Thyroid gland (tissue), 4 donors: ENCODE results near the gene ABHD18. TPM values are rescaled to one million over a fixed set of nuclear protein-coding genes. Genes with fewer than 3 reads are reported as not detected.
"Not testable (repeated sequence)": the region's sequence is repeated elsewhere in the genome, so short reads cannot be mapped to it uniquely, and the experiment has no call there.

Experiments used
- DNase-seq, 2 donors: peaks; one replicate each; pipeline ENCODE4 v3.0.0-alpha.2; 2019
- H3K27ac ChIP-seq, 3 donors: fragments of 200-600 bp; sonication (generic); 1 replicate in 2 of 3; 2 replicates in 1 of 3; pipeline ENCODE4 v1.5.1; 2016 to 2019; ENCODE audit warnings: mild to moderate bottlenecking in 1 of 3, moderate library complexity in 1 of 3
- H3K27me3 ChIP-seq: fragments of 200-600 bp; sonication (generic); one replicate; pipeline ENCODE4 v1.5.1; 2019
- H3K36me3 ChIP-seq, 2 donors: fragments of 200-600 bp; sonication (generic); one replicate each; pipeline ENCODE4 v1.5.1; 2016 to 2019
- H3K4me1 ChIP-seq, 2 donors: fragments of 200-600 bp; sonication (generic); one replicate each; pipeline ENCODE4 v1.5.1; 2017 to 2019
- H3K4me3 ChIP-seq, 3 donors: fragments of 200-600 bp; sonication (generic); replicated peaks in 1 of 3; 1 replicate in 2 of 3; 2 replicates in 1 of 3; pipeline ENCODE4 v1.5.1; 2016; ENCODE audit warnings: mild to moderate bottlenecking in 1 of 3
- H3K9me3 ChIP-seq: fragments of 200-600 bp; sonication (generic); one replicate; pipeline ENCODE4 v1.5.1; 2017
- CTCF ChIP-seq, 6 experiments: fragments of 200-600 bp in 3 of 6; fragments of 450-650 bp in 3 of 6; sonication (generic) in 3 of 6; IDR thresholded peaks; one replicate each; pipeline ENCODE4 v1.5.1; 2016 to 2019; ENCODE audit warnings: antibody characterized with exemption in 6 of 6, mild to moderate bottlenecking in 2 of 6, inconsistent platforms in 1 of 6, moderate library complexity in 1 of 6
- POLR2A ChIP-seq, 2 donors: fragments of 450-650 bp; IDR thresholded peaks; one replicate each; pipeline ENCODE4 v1.6.1; 2017; ENCODE audit warnings: antibody characterized with exemption in 2 of 2, mild to moderate bottlenecking in 2 of 2, moderate library complexity in 1 of 2
- WGBS, 2 donors: methylation state at CpG; one replicate each; pipeline ENCODE4 v1.1.5; 2017; 5-methylcytosine and 5-hydroxymethylcytosine counted together
- intact Hi-C: fragments of 100-400 bp; cut with DNase I; formaldehyde crosslinking; loops from one replicate; pipeline ENCODE4 v1.15.1; 2023
- total RNA-seq, 4 donors: library from RNA; depleted of rRNA; stranded (reverse); fragments of >200 nt; gene quantifications; one replicate each; pipeline ENCODE4 v1.2.3, GENCODE V29; 2016

Gene ABHD18
- total RNA-seq, 4 donors from 2014 or later, result 14.6 to 28.2 (median 18.5) TPM

- Histone ChIP-seq H3K9me3 (no peaks in the 10 kb centered on the region), H3K27ac (no peak overlapping the region), H3K4me3 (no peak overlapping the region), H3K4me1 (no peaks in the 10 kb centered on the region), H3K36me3 (no peaks in the 10 kb centered on the region), H3K27me3 (no peaks in the 10 kb centered on the region)
- WGBS, 2 donors, result 95 to 97% methylated on average over 6 of the region's 6 CpGs
- intact Hi-C loops, result no loop called here
- no peak for DNase-seq
- no peak for TF ChIP-seq POLR2A (IDR thresholded peaks at IDR 0.05)
- no peak for TF ChIP-seq CTCF (IDR thresholded peaks at IDR 0.05)
Measured at GRCh38 chr4:127988638-127989037, 23.4 kb downstream of the ABHD18 start.

GRCh38 chr4:127993151-127993550 is 27.9 kb downstream of the ABHD18 start:
- no peaks in the 10 kb centered on the region for H3K27me3 ChIP-seq
- H3K36me3 ChIP-seq, result no peaks in the 10 kb centered on the region
- no peak for DNase-seq
- 81 to 88% methylated on average over 2 of the region's 2 CpGs for WGBS, 2 donors
- intact Hi-C loops, result no loop called here
- no peaks in the 10 kb centered on the region for H3K4me1 ChIP-seq
- TF ChIP-seq CTCF (IDR thresholded peaks at IDR 0.05), result no peak
- no peak for TF ChIP-seq POLR2A (IDR thresholded peaks at IDR 0.05)
- H3K9me3 ChIP-seq, result no peaks in the 10 kb centered on the region
- no peak overlapping the region for H3K27ac ChIP-seq
- no peak overlapping the region for H3K4me3 ChIP-seq

- no peaks in the 10 kb centered on the region for H3K9me3 ChIP-seq
- no peaks in the 10 kb centered on the region for H3K36me3 ChIP-seq
- H3K4me3 ChIP-seq, result no peak overlapping the region
- H3K27ac ChIP-seq, result no peak overlapping the region
- 79 to 94% methylated on average over 1 of the region's 1 CpG for WGBS, 2 donors
- intact Hi-C loops, result no loop called here
- H3K27me3 ChIP-seq, result no peaks in the 10 kb centered on the region
- no peak for TF ChIP-seq CTCF (IDR thresholded peaks at IDR 0.05)
- TF ChIP-seq POLR2A (IDR thresholded peaks at IDR 0.05), result no peak
- H3K4me1 ChIP-seq, result no peaks in the 10 kb centered on the region
- DNase-seq, result peak in 1 of 2 donors; percentile 8
Measured at GRCh38 chr4:127995776-127996175, 30.6 kb downstream of the ABHD18 start.

GRCh38 chr4:127996521-127996920 is 31.3 kb downstream of the ABHD18 start:
- H3K27me3 ChIP-seq, H3K27ac ChIP-seq, H3K4me3 ChIP-seq, H3K36me3 ChIP-seq, DNase-seq, H3K9me3 ChIP-seq, H3K4me1 ChIP-seq, intact Hi-C loops: not testable (repeated sequence)
- 95 to 98% methylated on average over 6 of the region's 6 CpGs for WGBS, 2 donors

GRCh38 chr4:127997534-127998388 is 32.6 kb downstream of the ABHD18 start:
- no peak for TF ChIP-seq CTCF (IDR thresholded peaks at IDR 0.05)
- TF ChIP-seq POLR2A (IDR thresholded peaks at IDR 0.05), result no peak
- intact Hi-C loops, result no loop called here
- H3K36me3 ChIP-seq, result no peaks in the 10 kb centered on the region
- H3K9me3 ChIP-seq, result no peaks in the 10 kb centered on the region
- no peaks in the 10 kb centered on the region for H3K27me3 ChIP-seq
- H3K4me1 ChIP-seq, result no peaks in the 10 kb centered on the region
- WGBS, 2 donors, result 91 to 93% methylated on average over 8 of the region's 8 CpGs
- no peak overlapping the region for H3K4me3 ChIP-seq
- no peak overlapping the region for H3K27ac ChIP-seq
- peak in 1 of 2 donors; percentile 5 for DNase-seq
